NCI-H69 (cell line): Measurements from ENCODE around the gene IL17RC.
"Not testable (repeated sequence)": the region's sequence is repeated elsewhere in the genome, so short reads cannot be mapped to it uniquely, and the experiment has no call there.

Source experiments
- DNase-seq: peaks from one replicate; lab custom pipeline; 2025; lab: John Stamatoyannopoulos, UW

IL17RC gene, protein sequence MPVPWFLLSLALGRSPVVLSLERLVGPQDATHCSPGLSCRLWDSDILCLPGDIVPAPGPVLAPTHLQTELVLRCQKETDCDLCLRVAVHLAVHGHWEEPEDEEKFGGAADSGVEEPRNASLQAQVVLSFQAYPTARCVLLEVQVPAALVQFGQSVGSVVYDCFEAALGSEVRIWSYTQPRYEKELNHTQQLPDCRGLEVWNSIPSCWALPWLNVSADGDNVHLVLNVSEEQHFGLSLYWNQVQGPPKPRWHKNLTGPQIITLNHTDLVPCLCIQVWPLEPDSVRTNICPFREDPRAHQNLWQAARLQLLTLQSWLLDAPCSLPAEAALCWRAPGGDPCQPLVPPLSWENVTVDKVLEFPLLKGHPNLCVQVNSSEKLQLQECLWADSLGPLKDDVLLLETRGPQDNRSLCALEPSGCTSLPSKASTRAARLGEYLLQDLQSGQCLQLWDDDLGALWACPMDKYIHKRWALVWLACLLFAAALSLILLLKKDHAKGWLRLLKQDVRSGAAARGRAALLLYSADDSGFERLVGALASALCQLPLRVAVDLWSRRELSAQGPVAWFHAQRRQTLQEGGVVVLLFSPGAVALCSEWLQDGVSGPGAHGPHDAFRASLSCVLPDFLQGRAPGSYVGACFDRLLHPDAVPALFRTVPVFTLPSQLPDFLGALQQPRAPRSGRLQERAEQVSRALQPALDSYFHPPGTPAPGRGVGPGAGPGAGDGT

DNA sequence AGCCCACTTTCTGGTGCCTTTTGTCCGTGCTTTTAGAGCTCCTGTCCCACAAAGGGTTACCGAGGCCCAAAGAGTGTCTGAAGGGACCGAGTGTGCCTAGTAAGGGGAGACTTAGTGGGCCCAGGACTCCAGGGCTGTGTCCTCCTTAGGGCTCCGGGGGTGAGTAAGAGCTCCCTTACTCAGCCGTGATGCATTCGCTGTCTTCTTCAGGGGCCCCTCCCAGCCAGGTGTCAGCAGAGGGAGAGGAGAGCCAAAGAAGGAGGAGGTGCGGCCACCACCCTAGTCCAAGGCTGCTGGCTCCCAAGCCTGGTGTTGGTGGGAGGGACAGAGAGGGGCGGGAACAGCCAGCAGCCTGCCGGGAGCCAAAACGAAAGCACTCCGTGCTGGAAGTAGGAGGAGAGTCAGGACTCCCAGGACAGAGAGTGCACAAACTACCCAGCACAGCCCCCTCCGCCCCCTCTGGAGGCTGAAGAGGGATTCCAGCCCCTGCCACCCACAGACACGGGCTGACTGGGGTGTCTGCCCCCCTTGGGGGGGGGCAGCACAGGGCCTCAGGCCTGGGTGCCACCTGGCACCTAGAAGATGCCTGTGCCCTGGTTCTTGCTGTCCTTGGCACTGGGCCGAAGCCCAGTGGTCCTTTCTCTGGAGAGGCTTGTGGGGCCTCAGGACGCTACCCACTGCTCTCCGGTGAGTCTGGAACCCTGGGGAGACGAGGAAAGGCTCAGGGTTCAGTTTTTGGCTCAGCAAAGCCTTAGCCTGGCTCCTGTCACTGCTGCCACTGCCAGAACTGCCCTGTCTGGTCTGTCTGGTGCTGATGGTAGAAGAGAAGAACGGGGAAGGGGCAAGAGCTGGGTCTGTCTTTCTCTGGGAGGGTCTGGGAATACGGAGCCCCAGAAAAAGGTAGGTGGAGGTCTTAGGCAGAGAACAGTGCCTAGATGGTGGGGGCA lies at the start of gene IL17RC:
Gene IL17RC, plus strand, starts transcription at position 365 of the 947 bp plus-strand sequence. Its CDS starts 218 bp downstream, at position 583.
- DNase-seq: peak; percentile 91

DNA sequence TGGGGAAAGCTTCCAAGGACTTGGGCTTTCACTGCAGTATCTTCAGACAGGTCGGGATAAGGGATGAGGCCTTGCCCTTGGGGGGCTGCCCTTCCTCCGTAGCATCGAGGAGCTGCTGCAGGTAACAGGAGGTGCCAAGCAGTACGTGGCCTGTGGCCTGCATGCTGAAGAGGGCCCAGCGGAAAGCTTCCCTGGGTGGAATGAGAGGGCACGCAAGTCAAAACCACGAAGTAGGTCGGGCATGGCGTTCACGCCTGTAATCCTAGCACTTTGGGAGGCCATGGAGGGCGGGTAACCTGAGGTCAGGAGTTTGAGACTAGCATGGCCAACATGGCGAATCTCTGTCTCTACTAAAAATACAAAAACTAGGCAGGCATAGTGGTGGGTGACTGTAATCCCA lies 49.8 kb upstream of the IL17RC start:
- no peak for DNase-seq

DNA sequence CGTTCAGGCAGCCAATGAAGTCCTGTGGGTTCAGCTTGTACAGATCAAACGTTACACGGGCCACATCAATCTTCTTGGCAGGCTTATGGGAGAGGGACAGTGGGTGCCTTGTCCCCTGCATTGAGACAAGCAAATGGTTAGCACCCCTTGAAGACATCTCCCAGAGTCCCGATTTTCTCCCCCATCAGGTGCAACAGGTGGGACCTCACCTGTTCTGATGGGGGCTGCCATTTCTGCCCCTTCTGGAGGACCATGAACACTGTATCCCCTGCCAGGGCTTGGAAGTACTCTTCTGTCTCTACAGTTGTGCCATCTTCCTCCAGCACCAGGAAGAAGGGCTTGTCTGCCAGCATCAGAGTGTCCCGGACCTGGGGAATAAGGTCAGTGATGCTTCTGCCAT lies 46.9 kb upstream of the IL17RC start:
- DNase-seq: no peak

DNA sequence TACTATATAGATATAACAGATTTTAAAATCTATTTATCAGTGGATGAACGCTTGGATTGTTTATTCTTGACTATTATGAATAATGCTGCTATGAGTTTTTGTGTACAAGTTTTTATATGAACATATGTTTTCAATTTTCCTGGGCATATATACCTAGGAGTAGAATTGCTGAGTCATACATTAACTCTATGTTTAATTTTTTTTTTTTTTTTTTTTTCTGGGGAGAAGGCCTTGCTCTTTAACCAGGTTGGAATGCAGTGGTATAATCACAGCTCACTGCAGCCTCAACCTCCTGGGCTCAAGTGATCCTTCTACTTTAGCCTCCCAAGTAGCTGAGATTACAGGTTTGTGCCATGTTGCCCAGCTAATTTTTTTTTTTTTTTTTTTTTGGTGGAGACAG lies 45.9 kb upstream of the IL17RC start:
- DNase-seq: no peak

DNA sequence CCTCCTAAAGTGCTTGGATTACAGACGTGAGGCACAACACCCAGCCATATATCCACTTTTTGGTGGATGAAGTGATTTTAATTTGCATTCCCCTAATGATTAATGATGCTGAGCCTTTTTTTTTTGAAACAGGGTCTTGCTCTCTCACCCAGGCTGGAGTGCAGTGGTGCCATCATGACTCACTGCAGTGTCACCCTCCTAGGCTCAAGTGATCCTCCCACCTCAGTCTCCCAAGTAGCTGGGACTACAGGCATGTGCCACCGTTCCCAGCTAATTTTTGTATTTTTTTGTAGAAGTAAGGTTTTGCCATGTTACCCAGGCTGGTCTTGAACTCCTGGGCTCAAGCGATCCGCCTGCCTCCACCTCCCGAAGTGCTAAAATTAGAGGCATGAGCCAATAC lies 44.8 kb upstream of the IL17RC start:
- not testable (repeated sequence) for DNase-seq

DNA sequence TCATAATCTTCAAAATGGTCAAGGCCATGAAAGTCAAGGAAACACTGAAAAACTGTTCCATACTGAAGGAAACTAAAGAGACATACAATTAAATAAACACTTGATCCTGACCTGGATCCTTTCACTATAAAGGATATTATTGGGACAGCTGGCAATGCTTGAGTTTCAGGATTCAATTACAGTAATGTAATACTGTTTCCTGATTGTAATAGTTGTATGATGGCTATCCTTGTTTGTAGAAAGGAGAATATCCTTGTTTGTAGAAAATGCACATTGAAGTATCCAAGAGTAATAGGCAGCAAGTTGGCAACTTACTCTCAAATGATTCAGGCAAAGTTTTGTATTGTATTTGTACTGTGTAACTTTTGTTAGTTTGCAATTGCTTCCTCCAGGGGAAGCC lies 41.5 kb upstream of the IL17RC start:
- DNase-seq: peak; percentile 44

DNA sequence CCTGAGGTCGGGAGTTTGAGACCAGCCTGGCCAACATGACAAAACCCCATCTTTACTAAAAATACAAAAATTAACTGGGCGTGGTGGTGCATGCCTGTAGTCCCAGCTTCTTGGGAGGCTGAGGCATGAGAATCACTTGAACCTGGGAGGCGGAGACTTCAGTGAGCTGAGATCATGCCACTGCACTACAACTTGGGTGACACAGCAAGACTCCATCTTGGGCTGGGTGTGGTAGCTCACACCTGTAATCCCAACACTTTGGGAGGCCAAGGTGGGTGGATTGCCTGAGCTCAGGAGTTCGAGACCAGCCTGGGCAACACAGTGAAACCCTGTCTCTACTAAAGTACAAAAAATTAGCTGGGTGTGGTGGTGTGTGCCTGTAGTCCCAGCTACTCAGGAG lies 40.6 kb upstream of the IL17RC start:
- DNase-seq: not testable (repeated sequence)

DNA sequence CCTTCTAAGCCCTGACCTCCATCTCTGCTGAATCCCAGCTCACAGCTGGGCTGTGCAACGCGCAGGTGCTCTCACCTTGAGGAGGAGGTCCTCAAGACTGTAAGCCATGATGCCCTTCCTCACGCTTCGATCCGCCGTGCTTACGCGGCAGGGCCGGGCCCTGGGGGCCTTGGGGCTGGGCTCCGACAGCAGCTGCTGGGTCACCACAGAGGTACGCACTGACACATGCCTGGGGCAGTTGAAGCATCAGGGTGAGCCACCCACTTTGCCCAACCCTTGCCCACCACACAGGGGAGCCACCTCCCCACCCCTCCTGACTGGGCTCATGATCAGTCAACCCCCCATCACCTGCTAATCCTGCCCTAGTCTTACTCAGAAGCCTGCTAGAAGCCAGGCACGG lies 39.9 kb upstream of the IL17RC start:
- DNase-seq: no peak

DNA sequence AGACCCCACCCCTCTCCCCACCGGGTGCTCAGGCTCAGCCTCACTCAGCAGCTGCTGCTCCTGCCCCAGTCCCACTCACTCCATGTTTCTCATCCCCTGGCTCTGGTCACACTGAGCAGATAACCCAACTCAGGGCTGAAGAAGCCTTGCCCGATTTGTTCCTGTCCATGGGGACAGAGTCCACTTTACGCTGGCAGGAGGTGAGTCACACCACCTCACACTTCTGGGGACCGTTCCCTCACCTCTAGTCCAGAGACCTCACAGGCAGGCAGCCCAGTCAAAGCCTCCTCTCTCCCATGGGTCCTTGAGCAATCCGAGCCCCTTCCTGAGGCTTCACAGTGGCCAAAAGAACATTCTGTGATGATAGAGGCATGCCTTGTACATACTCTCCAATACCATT lies 38.2 kb upstream of the IL17RC start:
- DNase-seq: no peak

DNA sequence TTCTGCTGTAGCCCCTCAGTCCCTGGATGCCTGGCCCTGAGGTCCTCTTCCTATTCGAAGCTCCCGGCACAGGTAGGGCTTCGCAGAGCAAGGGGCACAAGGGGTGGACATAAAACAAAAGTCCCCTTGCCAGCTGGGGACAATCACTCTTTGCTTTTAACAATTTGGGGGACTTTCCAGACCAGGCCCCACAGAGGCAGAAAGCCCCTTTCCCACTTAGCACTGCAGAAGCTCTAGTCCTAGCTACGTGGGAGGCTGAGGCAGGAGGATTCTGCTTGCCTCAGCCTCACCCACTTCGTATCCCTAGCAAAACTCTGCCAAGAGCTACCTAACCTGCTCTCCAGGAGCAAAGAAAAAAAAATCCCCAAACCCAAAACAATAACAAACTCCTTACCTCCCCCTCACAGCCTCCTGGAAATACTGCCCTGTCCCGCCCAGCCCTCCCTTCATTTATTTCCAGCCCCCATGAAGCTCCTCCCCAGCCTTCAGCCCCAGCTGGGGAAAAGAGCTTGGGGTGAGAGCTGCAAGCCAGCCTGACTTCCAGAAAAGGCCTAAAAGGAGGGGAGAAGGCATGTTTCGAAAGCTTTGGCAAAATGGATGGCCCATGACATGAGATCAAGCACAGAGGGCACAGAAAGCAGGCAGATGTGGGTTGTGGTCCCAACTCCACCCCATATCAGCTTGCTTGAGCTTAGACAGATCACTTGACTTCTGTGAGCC lies 36.9 kb upstream of the IL17RC start, which contains the start of gene CIDEC:
Gene CIDEC, minus strand, starts transcription at position 424 of the 720 bp plus-strand sequence. CDS start 1,767 bp downstream, outside the sequence.
- no peak for DNase-seq

DNA sequence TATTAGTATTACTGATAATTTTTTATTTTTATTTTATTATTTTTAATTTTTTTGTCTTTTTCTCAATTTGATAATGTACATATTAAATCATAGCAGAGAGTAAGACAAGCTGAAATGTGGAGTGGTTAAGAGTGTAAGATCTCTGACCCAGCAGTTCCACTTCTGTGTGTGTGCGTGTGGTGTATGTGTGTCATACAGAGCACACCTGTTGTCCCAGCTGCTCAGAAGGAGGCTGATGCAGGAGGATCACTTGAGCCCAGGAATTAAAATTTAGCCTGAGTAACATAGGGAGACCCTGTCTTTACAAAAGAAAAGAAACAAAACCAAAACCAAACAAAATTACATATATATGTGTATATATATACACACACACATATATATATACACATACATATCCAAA lies 35.5 kb upstream of the IL17RC start:
- DNase-seq: peak; percentile 18

DNA sequence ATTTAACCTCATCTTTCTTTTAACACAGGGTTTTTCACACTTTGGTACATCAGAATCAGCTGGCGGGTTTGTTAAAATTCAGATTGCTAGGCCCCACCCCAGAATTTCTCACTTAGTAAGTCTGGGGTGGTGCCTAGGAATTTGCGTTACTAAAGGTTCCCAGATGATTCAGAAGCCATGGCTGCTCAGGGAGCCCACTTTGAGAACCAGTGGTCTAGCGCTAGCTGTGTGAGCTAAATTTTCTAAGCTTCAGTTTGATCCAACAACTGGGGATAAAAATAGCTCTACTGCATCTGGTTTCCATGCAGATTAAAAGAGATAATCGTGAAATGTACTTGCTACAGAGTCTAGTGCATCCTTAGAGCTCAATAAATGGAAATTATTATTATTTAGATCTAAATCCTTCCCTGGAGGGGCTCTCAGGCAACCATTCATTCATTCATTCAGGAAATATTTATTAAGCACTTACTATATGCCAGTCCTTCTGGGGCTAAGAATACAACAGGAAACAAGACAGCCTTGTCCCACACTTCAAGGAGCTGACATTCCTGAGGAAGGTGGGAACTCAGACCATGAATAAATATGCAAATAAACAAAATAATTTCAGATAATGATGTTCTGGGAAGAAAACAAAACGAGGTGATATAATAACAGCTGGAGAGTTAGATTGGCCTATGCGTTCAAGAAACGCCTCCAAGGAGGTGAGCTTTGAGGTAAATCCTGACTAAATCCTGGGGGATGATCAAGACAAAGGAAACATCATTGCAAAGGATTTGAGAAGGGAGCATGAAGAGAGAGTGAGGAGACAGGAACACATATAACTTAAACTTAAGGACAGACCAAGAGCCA lies 33.0 kb upstream of the IL17RC start:
- no peak for DNase-seq

DNA sequence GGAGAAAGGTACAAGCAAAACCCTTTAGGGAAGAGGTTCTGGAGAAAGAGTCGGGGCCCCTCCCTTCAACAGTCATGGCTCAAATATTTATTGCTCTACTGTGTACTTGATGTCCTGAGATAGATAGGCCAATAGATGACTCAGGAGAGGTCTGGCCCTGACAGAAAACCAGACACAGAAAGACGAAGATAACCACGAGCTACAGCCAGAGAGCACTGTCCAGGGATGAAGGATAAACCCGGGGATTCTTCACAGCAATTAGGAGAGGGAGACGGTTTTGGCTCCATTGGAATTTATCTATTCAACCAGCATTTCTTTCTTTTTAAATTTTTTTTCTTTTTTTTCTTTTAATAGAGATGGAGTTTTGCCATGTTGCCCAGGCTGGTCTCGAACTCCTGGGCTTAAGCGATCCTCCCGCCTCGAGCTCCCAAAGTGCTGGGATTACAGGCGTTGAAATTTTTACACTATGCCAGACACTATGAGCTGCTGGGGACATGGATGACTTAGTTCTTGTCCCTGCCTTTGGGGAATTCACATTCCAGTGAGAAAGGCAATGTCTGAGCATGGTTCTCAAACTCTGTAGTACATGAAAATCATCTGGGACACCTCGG lies 32.2 kb upstream of the IL17RC start:
- DNase-seq: no peak

DNA sequence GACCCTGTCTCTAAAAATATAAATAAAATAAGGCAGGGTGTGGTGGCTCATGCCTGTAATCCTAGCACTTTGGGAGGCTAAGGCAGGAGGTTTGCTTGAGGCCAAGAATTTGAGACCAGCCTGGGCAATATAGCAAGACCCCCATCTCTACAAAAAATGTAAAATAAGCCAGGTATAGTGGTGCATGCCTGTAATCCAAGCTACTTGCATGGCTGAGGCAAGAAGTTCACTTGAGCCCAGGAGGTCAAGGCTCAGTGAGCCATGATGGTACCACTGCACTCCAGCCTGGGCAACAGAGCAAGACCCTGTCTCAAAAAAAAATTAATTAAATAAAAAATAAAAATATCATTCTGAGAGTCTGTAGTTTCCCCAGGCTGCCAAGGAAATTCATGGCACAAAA lies 30.6 kb upstream of the IL17RC start:
- DNase-seq: no peak

DNA sequence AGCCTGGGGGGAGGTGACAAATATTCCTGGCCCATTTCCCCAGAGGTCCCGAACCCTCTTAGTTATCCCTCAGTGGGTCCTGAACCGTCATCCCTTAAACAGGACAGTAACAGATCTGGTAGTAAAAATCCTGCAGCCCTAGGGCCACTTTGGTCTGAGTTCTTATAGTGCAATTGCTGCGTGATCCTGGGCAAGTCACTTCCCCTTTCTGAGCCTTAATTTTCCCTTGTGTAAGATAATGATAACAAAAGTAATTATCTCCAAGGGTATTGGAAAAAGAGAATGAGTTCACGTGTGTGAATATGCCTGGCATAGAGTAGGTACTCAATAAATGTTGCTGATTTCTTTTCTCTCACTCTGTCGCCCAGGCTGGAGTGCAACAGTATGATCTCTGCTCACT lies 29.4 kb upstream of the IL17RC start:
- no peak for DNase-seq

DNA sequence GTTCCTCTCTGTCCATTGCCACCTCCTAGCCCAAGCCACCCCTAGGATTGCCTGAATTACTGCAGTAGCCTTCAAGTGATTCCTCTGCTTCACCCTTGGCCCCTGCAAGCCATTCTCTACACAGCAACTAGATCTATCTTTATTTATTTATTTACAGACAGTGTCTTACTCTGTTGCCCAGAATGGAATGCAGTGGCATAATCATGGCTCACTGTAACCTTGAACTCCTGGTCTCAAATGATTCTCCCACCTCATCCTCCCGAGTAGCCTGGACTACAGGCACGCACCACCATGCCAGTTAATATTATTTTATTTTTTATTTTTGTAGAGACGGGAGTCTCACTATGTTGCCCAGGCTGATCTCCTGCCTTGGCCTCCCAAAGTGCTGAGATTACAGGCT lies 28.4 kb upstream of the IL17RC start:
- no peak for DNase-seq

DNA sequence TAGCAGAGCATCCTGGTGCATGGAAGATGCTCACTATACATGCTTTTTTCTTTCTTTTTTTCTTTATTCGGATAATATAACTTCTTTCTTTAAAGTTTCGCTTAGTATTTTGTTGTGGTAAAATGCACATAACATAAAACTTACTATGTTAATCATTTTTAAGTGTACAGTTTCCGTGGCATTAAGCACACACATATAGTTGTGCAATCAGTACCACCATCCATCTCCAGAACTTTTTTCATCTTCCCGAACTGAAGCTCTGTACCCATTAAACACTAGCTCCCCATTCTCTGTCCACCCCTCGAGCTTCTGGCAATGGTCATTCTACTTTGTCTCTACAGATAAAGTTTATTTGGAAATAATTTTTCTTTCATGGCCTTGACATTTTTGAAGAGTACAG lies 27.5 kb upstream of the IL17RC start:
- no peak for DNase-seq

DNA sequence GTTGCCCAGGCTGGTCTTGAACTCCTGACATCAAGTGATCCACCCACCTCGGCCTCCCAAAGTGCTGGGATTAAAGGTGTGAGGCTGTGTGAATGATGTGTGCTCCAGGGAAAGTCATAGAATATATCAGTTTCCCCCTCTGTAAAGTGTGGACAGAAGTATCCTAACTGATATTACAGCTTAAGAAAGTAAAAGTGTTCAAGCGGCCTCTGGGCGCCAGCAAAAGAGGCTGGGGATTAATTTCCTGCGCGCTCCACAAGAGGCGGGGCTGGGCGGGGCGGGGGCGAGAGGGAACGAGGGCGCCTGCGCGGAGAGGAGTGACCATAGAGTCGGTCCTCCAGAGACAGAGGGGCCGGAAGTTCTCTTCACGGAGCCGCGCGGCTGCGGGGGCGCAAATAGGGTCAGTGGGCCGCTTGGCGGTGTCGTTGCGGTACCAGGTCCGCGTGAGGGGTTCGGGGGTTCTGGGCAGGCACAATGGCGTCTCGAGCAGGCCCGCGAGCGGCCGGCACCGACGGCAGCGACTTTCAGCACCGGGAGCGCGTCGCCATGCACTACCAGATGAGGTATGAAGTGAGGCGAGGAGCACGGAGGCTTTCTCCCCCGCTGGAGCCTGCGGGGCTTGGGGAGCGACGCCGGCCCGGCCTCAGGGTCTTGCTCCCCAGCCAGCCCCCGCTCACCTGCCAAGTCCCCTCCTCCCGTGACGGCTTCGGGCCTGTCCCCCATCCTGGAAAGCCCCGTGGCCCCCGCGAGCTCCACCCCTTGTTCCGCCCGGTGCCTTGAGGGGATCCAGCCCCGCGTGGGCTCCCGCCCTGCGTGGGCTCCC lies 26.4 kb upstream of the IL17RC start, which contains the start of gene JAGN1:
Gene JAGN1, plus strand, starts transcription at position 362 of the 823 bp plus-strand sequence. Its CDS starts 113 bp downstream, at position 475.
- peak; percentile 87 for DNase-seq

DNA sequence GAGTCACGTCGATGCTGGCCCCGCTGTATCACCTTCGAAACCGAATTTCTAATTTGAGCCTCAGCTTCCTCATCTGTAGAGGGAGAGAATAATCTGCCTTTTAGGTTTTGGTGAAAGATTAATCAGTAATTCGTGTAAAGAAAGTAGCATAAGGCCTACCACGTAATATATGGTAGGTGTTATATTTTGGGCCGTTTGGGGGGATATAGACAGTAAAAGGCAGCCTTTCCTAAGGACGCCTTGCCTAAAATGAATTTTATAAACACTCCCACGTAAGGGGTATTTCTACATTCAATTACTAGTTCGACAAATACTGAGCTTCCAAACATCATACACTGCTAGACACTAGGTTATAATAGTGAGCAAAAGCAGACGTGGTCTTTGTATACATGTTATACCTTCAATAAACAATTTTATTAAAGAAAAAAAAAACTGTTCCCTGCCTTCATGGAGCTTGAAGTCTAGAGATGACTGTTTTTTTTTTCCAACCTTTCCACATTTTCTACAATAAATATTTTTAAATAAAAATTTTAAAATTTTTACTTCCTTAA lies 25.8 kb upstream of the IL17RC start:
- no peak for DNase-seq
